HEK293 (cell line): Measurements from ENCODE around the gene TNS1.

ENCODE experiments used
- BCL11A ChIP-seq: fragments of 450-650 bp; formaldehyde crosslinking; IDR thresholded peaks from 2 replicates; pipeline ENCODE4 v1.5.1; 2016; ENCODE audit warnings: low read depth, missing biosample characterization, missing genetic modification characterization
- CTCF ChIP-seq: fragments of 450-650 bp; formaldehyde crosslinking; IDR thresholded peaks from 2 replicates; pipeline ENCODE4 v1.5.1; 2016; ENCODE audit warnings: missing biosample characterization, missing genetic modification characterization
- KLF1 ChIP-seq: fragments of 450-650 bp; formaldehyde crosslinking; IDR thresholded peaks from 2 replicates; pipeline ENCODE4 v1.5.1; 2016; ENCODE audit warnings: missing biosample characterization, missing genetic modification characterization
- PBX3 ChIP-seq: sonication (generic); formaldehyde crosslinking; IDR thresholded peaks from 2 replicates; pipeline ENCODE4 v1.8.1; 2022; ENCODE audit warnings: mild to moderate bottlenecking, moderate library complexity, missing genetic modification reagents
- ZNF133 ChIP-seq: fragments of 450-650 bp; formaldehyde crosslinking; IDR thresholded peaks from 2 replicates; pipeline ENCODE4 v1.5.1; 2016; ENCODE audit warnings: missing biosample characterization, missing genetic modification characterization
- ZNF776 ChIP-seq: fragments of 450-650 bp; formaldehyde crosslinking; IDR thresholded peaks from 2 replicates; pipeline ENCODE4 v1.5.0; 2017; ENCODE audit warnings: missing biosample characterization, missing genetic modification characterization, borderline replicate concordance
- ZSCAN16 ChIP-seq: fragments of 450-650 bp; formaldehyde crosslinking; IDR thresholded peaks from 2 replicates; pipeline ENCODE4 v1.5.1; 2016; ENCODE audit warnings: missing biosample characterization, missing genetic modification characterization
- ZSCAN23 ChIP-seq: fragments of 450-650 bp; formaldehyde crosslinking; IDR thresholded peaks from 2 replicates; pipeline ENCODE4 v1.5.1; 2016; ENCODE audit warnings: missing biosample characterization, missing genetic modification characterization
- TF ChIP-seq, protein P1 (sequence below): fragments of 450-650 bp; formaldehyde crosslinking; IDR thresholded peaks from 2 replicates; pipeline ENCODE4 v1.5.1; 2016; ENCODE audit warnings: missing biosample characterization, missing genetic modification characterization

DNA sequence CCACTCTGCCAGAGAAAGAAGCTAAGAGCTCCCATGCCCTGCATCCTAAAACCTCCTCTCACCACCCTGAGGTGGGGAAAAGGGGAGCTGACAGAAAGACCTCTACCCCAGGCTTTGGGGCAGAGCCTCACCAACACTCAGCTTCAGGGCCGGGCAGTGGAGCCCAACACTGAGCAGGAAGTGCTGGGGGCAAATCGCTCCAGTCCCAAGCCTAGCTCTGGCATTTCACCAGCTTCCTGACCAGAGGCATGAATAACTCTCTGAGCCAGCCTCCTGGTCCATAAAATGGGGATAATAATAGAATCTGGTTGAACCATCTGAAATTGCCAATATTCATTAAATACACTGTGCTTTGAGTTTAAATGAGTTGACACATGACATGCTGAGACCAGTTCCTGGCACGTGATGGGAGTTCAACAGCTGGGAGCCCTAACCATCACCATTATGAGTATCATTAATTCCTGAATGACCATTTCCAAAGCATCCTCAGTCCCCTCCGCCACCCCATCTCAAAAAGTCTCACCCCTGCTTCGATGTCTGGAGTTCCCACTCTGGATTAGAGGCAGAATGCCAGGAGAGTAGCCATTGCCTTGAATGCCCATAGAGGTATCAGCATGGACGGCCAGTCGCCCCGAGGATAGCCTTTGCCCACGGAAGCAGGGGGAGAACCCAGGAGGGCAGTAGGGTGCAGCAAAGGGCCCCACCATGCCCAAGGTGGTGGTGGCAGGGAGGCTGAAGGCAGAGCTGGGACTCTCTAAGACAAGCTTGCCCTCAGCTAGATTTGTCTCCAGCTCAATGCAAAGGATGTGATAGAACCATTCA is 153.4 kb downstream of the TNS1 start:
- TF ChIP-seq CTCF (no peak), BCL11A (no peak), ZNF776 (no peak), ZSCAN16 (tag by site-specific recombination) (no peak), PBX3 (no peak), ZSCAN23 (no peak), KLF1 (tag by site-specific recombination) (no peak), ZNF133 (tag by site-specific recombination) (no peak)
- TF ChIP-seq, protein P1, sequence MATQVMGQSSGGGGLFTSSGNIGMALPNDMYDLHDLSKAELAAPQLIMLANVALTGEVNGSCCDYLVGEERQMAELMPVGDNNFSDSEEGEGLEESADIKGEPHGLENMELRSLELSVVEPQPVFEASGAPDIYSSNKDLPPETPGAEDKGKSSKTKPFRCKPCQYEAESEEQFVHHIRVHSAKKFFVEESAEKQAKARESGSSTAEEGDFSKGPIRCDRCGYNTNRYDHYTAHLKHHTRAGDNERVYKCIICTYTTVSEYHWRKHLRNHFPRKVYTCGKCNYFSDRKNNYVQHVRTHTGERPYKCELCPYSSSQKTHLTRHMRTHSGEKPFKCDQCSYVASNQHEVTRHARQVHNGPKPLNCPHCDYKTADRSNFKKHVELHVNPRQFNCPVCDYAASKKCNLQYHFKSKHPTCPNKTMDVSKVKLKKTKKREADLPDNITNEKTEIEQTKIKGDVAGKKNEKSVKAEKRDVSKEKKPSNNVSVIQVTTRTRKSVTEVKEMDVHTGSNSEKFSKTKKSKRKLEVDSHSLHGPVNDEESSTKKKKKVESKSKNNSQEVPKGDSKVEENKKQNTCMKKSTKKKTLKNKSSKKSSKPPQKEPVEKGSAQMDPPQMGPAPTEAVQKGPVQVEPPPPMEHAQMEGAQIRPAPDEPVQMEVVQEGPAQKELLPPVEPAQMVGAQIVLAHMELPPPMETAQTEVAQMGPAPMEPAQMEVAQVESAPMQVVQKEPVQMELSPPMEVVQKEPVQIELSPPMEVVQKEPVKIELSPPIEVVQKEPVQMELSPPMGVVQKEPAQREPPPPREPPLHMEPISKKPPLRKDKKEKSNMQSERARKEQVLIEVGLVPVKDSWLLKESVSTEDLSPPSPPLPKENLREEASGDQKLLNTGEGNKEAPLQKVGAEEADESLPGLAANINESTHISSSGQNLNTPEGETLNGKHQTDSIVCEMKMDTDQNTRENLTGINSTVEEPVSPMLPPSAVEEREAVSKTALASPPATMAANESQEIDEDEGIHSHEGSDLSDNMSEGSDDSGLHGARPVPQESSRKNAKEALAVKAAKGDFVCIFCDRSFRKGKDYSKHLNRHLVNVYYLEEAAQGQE (tag by site-specific recombination): no peak
